ENCODE data around the gene OTOGL.

DNA sequence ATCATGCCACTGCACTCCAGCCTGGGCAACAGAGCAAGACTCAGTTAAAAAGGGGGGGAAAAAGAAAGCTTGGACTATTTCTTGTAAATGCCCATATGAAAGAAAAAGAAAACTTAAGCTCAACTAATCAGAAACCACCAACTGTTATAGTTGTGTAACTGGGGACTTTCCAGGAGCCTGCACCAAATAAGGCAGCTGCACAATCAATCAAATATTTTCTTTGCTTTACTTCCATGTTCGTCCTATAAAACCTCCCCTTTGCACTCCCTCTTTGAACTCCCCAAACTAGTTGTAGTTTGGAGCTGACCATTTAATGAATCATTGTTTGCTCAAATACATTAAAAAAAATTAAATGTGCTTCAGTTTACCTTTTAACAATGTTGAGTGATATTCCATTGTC is 54.9 kb downstream of the OTOGL start:
- no peak for TF ChIP-seq CTCF (IDR thresholded peaks at IDR 0.05)
- TF ChIP-seq ZFX (IDR thresholded peaks at IDR 0.05; ENCODE audit: borderline replicate concordance) = no peak
